Prostate gland (tissue), 2 donors: ENCODE measurements around the gene AMOTL2.

ENCODE experiments used
- POLR2A ChIP-seq: fragments of 450-650 bp; IDR thresholded peaks from one replicate; pipeline ENCODE4 v1.6.1; 2016; ENCODE audit warnings: antibody characterized with exemption, mild to moderate bottlenecking
- POLR2AphosphoS5 ChIP-seq: sonication (generic); formaldehyde crosslinking; IDR thresholded peaks from one replicate; pipeline ENCODE4 v1.6.1; 2017; ENCODE audit warnings: antibody characterized with exemption
- TF ChIP-seq, protein P1 (sequence below), 4 experiments: fragments of 200-600 bp in 2 of 4; fragments of 450-650 bp in 2 of 4; sonication (generic) in 2 of 4; IDR thresholded peaks; 1 replicate in 3 of 4; 2 replicates in 1 of 4; pipeline ENCODE4 v1.5.1; 2016 to 2019; ENCODE audit warnings: antibody characterized with exemption in 4 of 4, mild to moderate bottlenecking in 2 of 4, moderate library complexity in 2 of 4

DNA sequence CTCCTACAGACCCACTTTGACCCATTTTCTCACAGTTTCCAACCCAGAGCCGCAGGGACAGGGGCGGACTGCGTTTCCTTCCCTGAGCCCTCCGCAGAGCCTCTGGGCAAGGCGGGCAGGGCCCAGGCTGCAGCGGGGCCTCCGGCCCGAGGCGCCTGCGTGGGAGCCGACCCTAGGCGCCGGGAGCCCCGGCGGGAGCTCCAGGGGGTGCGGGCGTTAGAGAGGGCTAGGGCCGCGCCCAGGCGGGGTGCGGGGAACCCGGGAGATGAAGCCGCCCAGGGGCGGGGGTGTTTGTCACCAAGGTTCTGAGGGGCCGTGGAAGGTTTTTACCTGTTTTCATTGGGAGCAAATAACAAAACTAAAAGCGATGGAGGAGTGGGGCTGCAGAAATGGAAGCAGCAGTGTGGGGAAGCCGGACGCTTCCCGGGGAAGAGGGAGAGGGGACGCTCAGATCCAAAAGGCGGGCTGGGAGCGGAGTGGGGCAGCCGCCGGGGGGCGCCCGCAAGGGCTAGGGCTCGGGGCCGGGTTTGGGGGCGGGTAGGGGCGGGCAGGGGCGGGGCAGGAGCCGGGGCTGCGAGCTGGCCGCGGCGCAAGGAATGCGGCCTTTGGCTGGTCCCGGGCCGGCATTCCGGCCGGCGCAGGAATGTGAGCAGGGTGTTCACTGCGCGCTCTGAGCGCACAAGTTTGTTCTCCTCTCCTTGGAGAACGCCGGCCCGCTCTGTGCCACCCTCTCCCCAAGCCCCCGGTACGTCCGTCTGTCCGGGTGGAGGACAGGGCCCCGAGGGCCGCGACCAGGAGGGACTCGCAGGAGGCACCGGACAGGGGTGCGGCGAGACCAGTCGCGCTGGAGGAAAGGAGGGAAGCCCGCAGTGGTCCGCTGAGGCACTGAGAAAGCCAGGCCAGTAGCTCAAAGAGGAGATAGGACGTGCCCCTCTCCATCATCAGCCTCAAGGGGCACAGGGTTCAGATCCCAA, 61.1 kb downstream of the AMOTL2 start:
- TF ChIP-seq POLR2A, result peak; percentile 33
- TF ChIP-seq, protein P1, sequence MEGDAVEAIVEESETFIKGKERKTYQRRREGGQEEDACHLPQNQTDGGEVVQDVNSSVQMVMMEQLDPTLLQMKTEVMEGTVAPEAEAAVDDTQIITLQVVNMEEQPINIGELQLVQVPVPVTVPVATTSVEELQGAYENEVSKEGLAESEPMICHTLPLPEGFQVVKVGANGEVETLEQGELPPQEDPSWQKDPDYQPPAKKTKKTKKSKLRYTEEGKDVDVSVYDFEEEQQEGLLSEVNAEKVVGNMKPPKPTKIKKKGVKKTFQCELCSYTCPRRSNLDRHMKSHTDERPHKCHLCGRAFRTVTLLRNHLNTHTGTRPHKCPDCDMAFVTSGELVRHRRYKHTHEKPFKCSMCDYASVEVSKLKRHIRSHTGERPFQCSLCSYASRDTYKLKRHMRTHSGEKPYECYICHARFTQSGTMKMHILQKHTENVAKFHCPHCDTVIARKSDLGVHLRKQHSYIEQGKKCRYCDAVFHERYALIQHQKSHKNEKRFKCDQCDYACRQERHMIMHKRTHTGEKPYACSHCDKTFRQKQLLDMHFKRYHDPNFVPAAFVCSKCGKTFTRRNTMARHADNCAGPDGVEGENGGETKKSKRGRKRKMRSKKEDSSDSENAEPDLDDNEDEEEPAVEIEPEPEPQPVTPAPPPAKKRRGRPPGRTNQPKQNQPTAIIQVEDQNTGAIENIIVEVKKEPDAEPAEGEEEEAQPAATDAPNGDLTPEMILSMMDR (IDR thresholded peaks at IDR 0.05), result peak in 2 of 4 experiments; percentile 23 to 34
- TF ChIP-seq POLR2AphosphoS5, result no peak
